ENCODE data around the gene MEX3A.

GRCh38 chr1:156110252-156110651, 28.0 kb upstream of the MEX3A start:
- TF ChIP-seq CTCF (IDR thresholded peaks at IDR 0.05) (no peak), POLR2AphosphoS5 (IDR thresholded peaks at IDR 0.05) (no peak), POLR2A (IDR thresholded peaks at IDR 0.05) (no peak)

Data from prostate gland (tissue), 2 donors.